GM19351 (cell line): ENCODE measurements around the gene MTG2.

Source experiments
- ATAC-seq: cut with Tn5 transposase; IDR thresholded peaks from one replicate; pipeline ENCODE4 v1.9.1; 2021; ENCODE audit warnings: mild to moderate bottlenecking, moderate library complexity; ENCODE audit not compliant: unreplicated experiment

MTG2 gene

DNA sequence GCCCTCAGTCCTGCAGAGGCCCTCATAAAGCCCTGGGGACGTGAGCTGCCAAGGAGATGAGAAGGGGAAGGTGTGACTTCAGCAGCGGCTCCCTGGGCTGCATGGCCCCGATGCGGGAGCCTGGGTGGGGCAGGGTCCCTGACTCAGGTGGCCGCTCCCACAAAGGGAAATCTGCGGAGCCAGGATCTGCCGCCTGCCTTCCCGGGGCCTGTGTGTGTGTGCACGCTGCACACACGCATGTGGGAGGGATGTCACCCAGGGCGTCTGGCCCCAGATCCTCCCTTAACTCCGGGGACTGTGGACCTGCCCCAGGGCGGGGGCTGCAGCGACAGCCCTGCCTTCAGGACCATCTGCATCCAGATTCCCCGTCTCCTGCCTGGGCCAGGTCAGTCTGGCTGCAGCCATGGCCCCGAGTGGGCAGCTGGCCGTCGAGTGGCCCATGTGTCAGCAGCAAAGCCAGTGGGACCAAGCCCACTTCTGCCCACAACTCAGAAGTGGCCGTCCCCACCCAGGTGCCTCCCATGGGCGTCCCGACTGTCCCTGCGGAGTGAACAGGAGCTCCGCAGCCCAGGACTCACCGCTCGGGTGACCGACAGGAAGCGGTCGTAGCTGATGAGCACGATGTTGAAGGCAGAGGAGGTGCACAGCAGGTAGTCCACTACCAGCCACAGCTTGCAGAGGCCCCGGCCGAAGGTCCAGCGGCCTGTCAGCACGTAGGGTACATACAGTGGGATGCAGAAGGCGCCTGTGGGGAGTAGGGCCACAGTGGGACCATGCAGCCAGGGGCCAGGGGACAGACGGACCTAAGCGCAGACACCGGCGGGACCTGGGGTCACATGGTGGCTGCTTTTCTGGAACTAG lies 35.3 kb downstream of the MTG2 start:
- ATAC-seq = no peak

DNA sequence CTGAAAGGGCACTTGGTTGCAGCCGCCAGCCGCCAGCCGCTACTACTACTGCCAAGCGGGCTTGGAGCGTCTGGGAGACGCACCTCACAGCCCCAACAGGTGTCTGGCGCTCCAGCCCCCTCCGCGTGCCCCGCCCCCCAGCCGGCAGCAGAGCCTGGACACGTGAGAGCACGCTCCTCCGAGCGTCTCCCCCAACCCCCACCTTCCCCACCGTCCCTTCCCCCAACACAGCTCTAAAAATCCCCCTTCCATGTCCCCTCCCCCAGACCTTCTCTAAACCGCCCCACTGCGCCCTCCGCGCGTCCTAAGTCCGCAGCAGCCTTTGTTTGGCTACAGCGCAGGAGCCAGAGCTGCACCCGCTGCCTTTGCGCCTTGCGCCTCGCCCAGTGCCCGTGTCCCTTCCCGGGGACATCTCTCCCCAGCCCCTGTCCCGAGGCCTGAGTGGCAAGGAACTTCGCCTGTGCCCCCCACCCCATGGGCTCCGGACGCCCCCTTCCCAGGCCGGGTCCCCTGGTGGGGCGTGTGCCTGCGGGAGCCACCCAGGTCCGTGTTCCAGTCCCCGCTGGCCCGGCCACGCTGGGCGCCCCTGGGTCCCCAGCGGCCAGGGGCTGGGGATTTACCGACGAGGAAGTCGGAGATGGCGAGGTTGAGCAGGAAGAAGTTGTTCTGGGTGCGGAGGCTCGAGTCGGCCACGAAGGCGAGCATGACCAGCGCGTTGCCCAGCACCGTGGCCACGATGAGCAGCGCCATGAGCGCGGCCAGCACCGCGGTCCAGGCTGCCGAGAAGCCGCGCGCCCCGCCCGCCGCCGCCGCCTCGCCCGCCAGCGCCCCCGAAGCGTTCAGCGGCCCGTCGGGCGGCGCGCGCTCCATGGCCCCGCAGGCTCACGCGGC lies 36.5 kb downstream of the MTG2 start:
- ATAC-seq = peak; percentile 22

DNA sequence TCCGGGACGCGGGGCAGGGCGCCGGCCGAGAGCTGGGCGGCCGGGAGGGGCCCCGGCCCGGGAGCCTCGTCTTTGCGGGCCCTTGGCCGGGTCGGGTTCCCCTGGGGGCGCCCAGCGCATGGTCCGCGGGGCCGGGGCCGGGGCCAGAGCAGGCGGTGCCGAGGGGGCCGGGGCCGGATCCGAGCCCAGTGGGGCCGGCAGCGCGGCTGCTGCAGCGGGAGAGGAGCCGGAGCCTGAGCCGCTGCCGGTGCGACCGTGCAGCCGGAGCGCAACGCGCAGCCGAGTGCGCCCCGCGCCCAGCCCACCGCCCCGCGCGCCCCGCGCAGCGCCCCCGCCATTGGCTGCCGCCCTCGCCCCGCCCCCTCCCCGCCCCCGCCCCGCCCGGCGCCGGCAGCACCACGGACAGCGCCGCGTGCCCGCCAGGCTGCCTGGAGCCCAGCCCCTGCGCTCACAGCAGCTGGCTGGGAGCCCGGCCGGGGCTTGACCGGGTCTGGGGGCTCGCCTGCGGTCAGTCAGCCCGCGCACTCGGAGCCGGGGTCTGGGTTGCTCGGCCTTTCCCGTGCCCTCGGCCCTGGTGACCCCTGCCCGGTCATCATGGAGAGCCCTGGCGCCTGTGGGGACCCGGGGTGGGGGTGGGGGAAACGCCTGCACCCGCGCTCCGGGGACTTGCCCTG lies 37.3 kb downstream of the MTG2 start, which contains the start of gene HRH3:
HRH3 (minus strand) TSS at position 287 of the 674 bp plus-strand sequence. CDS start 308 bp downstream, outside the sequence.
- ATAC-seq = peak; percentile 43

DNA sequence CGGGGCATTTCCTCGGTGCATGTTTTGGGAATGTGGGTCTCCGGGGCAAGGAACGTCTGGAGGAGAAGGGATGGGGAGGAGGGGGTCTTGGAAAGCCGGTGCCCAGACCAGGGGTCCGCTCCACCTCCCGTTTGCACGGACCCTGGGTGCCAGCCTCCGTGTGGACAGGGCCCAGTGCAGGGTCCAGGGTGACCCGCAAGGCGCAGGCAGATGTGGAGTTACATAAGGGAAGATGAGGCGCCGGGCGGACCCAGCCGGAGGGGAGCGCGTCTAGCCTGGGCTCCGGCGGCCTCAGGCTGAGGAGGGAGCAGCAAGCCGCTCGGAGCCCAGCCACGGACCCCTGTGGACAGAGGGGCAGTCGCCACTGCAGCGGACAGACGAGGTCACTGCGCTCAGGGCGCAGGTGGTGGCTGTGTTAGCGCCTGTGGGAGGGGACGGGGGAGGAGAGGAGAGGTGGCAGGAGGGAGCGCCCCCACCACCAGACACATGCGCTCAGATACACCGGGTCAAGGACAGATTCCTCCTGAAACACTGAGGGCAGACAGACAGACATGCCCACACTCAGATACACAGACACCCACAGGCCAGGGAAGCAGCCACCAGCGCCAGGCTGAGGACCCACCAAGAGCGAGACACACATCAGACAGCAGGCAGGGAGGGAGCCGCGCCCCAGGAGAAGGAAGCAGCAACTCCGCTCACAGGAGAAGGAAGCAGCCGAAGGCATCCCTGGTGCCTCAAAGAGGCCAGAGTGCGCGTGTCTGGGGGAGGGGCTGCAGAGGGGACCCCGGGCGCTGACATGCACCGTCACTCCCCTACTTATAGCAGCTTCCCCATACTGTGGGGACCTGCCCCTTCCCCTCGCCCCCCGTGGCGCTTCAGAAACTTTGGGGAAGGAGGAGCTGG lies 38.1 kb downstream of the MTG2 start:
- ATAC-seq = no peak

DNA sequence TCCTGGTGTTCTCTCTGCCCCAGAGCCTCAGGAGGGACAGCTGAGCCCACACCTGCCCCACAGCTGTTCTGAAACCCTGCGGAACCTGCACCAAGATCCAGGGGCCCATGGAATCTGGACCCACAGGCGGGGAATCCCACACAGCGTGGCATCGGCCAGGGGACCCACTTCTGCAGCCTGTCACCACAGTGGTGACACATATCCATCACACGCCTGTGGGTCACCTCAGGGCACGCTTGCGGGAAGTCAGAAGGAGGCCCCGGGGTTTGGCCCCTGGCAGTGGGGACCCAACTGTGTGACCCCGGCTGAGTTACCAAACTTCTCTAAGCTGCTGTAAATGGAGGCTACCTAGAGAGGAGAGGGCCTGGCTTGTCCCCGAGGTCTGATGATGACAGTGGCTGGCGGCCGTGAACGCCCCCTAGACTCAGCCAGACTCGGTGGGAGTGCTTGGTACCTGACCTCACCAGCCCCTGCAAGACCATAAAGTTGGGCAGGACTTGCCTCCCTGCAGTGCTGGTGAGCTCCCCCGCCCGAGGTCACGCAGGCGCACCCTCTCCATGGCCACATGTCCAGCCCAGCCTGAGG lies 39.5 kb downstream of the MTG2 start:
- no peak for ATAC-seq

DNA sequence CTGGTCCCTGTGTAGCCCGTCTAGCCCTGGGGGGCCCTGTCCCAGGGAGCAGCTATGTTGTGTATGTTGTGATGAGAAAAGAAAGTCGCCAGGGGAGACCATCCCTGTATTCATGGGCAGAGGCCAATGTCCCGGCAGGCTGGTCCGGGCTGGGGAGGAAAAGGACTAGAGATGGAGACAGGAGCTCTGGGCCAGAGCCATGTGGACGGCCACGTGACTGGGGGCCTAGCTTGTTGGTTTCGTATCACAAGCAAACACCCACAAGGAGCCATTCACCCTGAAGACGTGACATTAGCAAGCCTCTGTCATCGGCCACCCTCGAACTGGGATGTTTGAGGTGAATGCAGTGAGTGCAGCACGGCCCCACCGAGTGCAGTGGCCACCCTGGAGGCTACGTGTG lies 40.1 kb downstream of the MTG2 start:
- no peak for ATAC-seq

DNA sequence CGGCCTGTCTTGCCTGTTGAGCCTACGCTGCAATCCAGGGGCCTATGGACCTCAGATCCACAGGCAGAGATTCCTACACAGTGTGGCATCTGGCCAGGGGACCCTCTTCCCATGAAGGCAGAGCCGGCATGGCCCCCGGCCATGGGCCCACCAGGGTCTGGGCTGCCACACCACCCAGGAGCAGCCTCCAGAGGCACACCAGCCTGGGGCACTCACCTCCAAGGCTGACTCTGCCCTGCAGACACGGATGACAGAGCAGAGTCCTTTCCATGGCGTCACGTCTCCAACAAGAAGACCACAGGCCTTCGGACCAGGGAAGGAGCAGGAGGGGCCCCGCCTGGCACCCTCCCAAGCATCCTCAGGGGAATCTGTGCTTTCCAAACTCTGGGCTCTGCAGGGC lies 40.7 kb downstream of the MTG2 start:
- no peak for ATAC-seq

DNA sequence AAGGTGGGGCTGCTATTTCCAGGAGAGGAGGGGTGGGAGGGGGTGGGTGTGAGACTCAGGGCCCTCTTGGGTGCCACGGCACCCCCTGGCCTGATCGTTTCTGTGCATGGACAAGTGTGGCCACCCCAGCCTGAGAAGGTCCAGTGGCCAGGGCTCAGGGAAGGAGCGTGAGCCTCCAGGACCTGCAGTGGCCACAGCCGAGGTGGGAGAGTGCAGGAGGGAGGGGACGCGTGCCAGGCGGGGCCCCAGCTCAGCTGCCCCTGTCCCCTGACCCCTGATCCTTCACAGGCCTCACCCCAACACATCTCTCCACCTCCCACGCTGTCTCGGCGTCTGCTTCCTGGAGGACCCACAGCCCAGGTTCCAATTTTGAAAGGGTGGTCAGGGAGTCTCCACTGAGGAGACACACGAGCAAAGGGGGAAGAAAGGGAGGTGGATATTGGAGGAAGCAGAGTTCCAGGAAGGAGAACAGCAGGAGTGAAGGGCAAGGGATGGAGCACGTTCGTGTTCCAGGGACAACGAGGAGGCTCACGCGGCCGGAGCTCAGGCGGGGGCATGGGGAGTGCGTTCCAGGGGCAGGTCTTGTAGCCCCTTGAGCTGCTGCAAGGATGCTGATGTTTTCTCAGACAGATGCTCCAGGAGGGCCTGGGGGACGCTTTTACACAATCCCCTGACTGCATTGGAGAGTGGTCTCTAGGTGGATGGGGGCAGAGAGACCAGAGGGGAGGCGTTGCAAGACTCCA lies 41.5 kb downstream of the MTG2 start:
- no peak for ATAC-seq

DNA sequence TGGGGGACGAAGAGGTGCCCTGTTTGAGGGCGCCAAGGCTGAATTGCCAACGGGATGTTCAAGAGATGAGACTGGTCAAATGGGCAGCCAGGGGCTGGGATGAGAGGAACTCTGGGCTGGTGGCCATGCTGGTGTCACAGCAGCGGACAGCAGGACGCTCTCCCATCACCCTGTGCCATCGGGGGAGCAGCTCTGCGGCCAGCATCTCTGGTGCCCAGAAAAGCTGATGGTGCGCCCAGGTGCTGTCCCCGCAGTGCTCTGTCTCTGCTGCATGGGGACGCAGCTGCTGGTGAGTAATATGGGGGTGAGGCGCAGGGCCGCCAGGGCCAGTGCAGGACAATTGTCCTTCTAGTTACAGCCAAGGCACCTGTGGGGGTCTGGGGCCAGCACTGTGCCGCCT lies 42.2 kb downstream of the MTG2 start:
- ATAC-seq = no peak

DNA sequence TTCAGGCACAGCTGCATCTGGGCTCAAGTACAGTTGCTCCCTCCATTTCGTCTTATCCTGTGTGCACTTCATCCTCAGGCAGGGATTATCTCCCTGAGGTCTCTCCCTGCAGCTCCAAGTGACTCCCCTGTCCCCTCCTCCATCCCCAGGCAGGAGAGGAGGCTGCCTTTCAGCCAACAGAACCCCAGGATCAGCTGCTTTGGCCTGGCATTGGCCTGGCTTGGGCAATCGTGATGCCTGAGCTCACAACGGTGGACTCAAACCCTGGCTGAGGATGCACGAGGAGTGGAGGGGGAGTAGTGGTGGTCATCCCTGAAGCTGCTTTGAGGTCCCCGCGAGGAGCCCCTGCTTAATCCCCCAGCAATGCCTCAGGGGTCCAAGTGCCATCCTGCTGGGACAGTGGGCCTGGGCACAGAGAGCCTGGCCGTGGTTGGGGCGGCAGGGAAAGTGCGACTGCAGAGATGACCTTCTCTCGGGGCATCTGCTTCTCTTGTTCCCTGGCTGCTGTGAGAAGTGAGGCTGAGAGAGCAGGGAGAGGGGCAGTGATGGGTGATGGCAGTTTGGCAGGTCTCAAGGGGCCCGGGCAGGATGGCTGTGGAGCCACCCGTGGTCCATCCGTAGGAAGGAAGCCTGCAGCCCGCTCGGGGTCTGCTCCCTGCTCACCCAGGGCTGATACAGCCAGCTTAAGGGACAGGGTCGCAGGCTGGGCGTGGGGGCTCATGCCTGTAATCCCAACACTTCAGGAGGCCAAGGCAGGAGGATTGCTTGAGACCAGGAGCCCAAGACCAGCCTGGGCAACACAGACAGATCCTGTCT lies 43.2 kb downstream of the MTG2 start:
- ATAC-seq = no peak

DNA sequence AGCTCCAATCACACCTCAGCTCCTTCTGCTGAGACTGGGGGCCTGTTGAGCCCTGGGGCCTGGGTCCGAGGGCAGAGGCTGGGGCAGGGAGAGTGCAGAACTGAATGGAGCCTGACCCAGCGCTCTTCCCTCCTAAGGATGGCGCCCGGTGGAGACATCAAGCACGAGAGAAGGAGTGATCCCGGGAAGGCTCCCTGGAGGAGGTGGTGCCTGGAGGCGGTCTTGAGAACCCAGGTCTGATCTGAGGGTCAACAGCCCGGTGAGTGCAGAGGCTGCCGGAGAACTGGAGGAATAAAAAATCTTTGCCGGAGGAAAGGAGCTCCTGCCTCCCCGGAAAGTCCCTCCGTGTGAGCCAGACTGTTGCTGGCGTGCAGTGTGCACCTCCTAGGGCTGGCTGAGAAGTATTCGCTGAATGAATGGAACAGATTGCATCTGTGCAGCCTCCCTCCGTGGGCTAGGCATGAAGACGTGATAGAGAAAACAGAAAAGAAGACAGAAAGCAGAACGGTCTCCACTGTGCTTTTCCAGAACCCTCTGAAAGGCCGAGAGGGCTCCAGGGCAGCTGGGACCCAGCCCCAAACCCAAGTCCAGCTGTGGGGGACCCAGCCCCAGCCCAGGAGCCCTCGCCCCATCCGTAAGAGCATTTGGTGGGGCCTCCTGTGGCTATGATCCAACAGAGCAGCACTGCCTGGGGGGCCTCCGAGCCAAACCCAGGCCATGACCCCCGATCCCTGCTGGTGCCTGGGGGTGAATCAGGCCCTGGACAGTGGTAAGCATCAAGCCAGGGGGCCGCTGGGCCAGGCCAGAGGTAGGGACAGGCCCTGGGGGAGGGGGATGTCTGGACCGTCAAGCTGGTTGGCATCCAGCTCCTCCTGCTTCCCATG lies 44.1 kb downstream of the MTG2 start:
- no peak for ATAC-seq

DNA sequence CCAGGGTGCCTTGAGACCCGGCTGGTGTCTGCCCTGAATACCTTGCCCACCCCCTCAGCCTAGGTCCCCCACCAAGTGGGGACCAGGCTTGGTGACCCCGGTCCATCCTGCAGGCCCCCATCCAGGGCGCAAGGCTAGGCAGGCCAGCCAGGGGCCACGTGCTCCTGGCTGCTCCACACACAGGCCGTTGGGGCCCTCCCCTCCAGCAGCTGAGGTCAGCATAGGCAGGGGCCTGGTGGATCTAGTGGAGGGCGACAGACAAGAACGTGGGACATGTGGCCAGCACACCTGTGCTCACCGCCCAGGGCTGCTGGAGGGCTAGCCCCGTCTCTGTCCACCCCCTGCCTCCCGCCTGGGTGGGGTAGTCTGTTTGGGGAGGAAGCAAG lies 44.8 kb downstream of the MTG2 start:
- no peak for ATAC-seq

DNA sequence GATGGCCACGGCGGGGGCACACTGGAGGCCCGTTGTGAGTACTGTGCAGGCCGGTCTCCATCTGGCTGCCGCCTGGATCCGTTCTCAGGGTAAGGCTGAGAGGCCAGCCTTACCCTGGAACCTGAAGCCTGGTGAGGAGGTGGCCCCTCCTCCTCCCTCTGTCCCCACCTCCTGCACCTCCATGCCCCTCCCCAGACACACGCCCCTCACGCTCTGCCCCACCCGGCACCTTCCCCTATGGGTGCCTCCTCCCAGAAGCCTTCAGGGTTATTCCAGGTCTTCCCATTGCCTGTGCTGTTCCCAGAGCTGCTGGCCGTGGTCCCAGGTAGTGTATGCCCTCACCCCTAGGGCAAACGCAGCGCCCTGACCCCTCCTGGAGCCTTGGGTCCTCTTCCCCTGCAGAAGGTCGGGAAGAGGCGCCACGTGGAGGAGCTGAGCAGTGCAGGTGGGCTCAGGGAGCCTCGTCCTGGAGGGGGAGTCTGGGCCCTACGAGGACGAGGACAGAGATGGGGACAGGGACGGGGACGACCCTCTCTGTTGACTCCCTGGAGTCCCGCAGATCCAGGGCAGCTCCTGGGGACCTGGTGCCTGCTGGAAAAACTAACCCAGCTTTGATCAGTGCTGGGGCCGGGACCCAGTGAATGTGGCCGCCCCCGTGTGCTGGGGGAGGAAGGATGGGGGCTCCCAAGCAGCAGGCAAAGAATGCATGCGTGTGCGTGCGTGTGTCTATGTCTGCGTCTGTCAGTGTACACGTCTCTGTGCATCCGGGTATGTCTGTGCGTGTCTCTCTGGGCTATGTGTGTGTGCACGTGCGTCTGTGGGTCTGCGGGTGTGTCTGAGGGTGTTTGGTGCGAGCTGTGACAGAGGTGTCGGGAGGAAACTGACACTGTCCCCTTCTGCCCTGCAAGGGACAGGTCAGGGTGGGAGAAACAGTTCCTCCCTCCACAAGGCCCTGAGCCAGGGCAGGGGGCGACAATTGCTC lies 45.4 kb downstream of the MTG2 start:
- no peak for ATAC-seq

DNA sequence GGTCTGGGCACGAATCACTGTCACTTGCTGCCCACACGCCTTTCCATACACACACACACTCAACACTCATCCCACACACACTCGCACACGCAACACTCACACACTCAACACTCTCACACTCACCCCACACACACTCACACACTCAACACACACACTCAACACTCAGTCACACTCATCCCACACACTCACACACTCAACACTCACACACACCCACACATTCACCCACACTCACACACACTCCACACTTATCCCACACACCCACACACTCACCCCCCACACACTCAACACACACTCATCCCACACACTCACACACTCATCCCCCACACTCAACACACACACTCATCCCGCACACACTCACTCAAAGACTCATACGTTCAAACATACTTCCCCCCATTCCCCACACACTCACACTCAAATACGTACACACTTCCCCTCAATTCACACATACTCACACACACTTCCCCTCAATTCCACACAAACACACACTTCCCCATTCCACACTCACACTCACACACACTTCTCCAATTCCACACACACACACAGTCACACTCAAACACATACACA lies 46.2 kb downstream of the MTG2 start:
- no peak for ATAC-seq

DNA sequence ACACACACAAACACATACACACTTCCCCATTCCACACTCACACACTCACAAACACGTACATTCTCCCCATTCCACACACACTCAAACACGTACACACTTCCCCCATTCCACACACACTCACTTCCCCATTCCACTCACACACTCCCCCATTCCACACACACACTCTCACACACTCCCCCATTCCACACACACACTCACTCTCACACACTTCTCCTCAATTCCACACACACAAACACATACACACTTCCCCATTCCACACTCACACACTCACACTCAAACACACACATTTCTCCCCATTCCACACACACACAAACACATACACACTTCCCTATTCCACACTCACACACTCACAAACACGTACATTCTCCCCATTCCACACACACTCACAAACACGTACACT lies 46.8 kb downstream of the MTG2 start:
- no peak for ATAC-seq

DNA sequence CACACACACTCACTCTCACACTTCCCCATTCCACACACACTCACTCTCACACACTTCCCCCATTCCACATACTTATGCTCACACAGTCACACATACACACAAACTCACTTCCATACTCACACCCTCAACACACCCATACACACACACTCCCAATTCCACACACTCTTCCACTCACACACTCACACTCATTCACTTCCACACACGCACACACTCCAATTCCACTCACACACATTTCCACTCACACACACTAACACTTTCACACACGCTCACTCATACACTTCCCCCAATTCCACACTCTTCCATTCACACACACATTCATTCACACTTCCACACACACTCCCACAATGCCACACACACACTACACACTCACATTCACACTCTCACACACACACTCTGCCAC lies 47.4 kb downstream of the MTG2 start:
- no peak for ATAC-seq
